HG02870 (cell line): ENCODE results near the gene CELF4.

Experiments
- ATAC-seq: cut with Tn5 transposase; IDR thresholded peaks from one replicate; pipeline ENCODE4 v1.9.1; 2021; ENCODE audit warnings: mild to moderate bottlenecking, moderate library complexity; ENCODE audit not compliant: unreplicated experiment

CELF4 gene

GRCh38 chr18:37447962-37448888 lies 117.4 kb downstream of the CELF4 start:
- ATAC-seq, result no peak

GRCh38 chr18:37445836-37446235 lies 119.8 kb downstream of the CELF4 start:
- ATAC-seq, result no peak

- ATAC-seq, result no peak
These were observed 120.2 kb downstream of the CELF4 start for GRCh38 chr18:37445368-37445767.

GRCh38 chr18:37443325-37444055 lies 122.1 kb downstream of the CELF4 start:
- no peak for ATAC-seq

- ATAC-seq, result no peak
These were observed 123.1 kb downstream of the CELF4 start for GRCh38 chr18:37442477-37442876.

- no peak for ATAC-seq
These were observed 123.8 kb downstream of the CELF4 start for GRCh38 chr18:37441821-37442220.

- no peak for ATAC-seq
These were observed 125.4 kb downstream of the CELF4 start for GRCh38 chr18:37440206-37440605.

GRCh38 chr18:37438417-37439180 lies 127.0 kb downstream of the CELF4 start:
- no peak for ATAC-seq

- no peak for ATAC-seq
These were observed 129.6 kb downstream of the CELF4 start for GRCh38 chr18:37435996-37436395.

- no peak for ATAC-seq
These were observed 130.3 kb downstream of the CELF4 start for GRCh38 chr18:37435150-37435867.

- ATAC-seq, result no peak
These were observed 131.3 kb downstream of the CELF4 start for GRCh38 chr18:37434161-37434860.

GRCh38 chr18:37432436-37433195 lies 133.0 kb downstream of the CELF4 start:
- ATAC-seq, result no peak

GRCh38 chr18:37430357-37431076 lies 135.1 kb downstream of the CELF4 start:
- no peak for ATAC-seq

GRCh38 chr18:37429791-37430190 lies 135.8 kb downstream of the CELF4 start:
- ATAC-seq, result no peak

- no peak for ATAC-seq
These were observed 137.2 kb downstream of the CELF4 start for GRCh38 chr18:37428288-37428974.

GRCh38 chr18:37426586-37426985 lies 139.0 kb downstream of the CELF4 start:
- no peak for ATAC-seq

GRCh38 chr18:37425222-37425621 lies 140.4 kb downstream of the CELF4 start:
- no peak for ATAC-seq

- ATAC-seq, result no peak
These were observed 141.1 kb downstream of the CELF4 start for GRCh38 chr18:37424507-37424906.
